Testis (tissue), 2 donors: ENCODE data around the gene RABEPK.

Experiments
- CTCF ChIP-seq, 3 experiments: fragments of 450-650 bp in 2 of 3; fragments of 200-600 bp in 1 of 3; sonication (generic) in 1 of 3; IDR thresholded peaks; one replicate each; pipeline ENCODE4 v1.5.1; 2016 to 2019; ENCODE audit warnings: antibody characterized with exemption in 3 of 3, mild to moderate bottlenecking in 2 of 3, moderate library complexity in 1 of 3
- POLR2A ChIP-seq: fragments of 450-650 bp; IDR thresholded peaks from one replicate; pipeline ENCODE4 v1.6.1; 2017; ENCODE audit warnings: antibody characterized with exemption, mild to moderate bottlenecking, moderate library complexity

- TF ChIP-seq POLR2A, result no peak
- TF ChIP-seq CTCF (IDR thresholded peaks at IDR 0.05), result no peak
These were observed 58.6 kb downstream of the RABEPK start for GRCh38 chr9:125258832-125259534.
